PFSK-1 (cell line): ENCODE results near the gene RASSF3.

Experiments
- POLR2AphosphoS5 ChIP-seq: IDR thresholded peaks from 2 replicates; pipeline ENCODE4 v1.6.1; 2012; ENCODE audit warnings: low read depth, mild to moderate bottlenecking, control low read depth, low read length, moderate library complexity
- REST ChIP-seq, 2 experiments: IDR thresholded peaks; 2 replicates each; pipeline versions ENCODE4 v1.6.1 to v1.8.0; 2011 to 2012; ENCODE audit warnings: low read depth in 2 of 2, low read length in 2 of 2, control low read depth in 1 of 2, inconsistent platforms in 1 of 2, mild to moderate bottlenecking in 1 of 2, moderate library complexity in 1 of 2; ENCODE audit not compliant: insufficient read depth in 1 of 2
- SIN3A ChIP-seq: IDR thresholded peaks from 2 replicates; pipeline ENCODE4 v1.6.1; 2012; ENCODE audit warnings: mild to moderate bottlenecking, low read length, moderate library complexity, borderline replicate concordance; ENCODE audit not compliant: insufficient read depth
- TAF1 ChIP-seq: IDR thresholded peaks from 2 replicates; pipeline ENCODE4 v1.6.1; 2012; ENCODE audit warnings: low read length, control low read depth, borderline replicate concordance; ENCODE audit not compliant: insufficient read depth

- no peak for TF ChIP-seq SIN3A
- no peak for TF ChIP-seq TAF1
- no peak for TF ChIP-seq POLR2AphosphoS5
- TF ChIP-seq REST (IDR thresholded peaks at IDR 0.05; ENCODE audit: insufficient read depth in 1 of 2, low read depth in 2 of 2, low read length in 2 of 2), result no peak
Measured at GRCh38 chr12:64650762-64651161, 40.5 kb downstream of the RASSF3 start.
